GM12892 (cell line): Measurements from ENCODE around the gene PSEN1.

Source experiments
- POLR2A ChIP-seq: IDR thresholded peaks from 2 replicates; pipeline ENCODE4 v1.6.1; 2011; ENCODE audit warnings: low read depth, low read length, control low read depth
- POLR2AphosphoS5 ChIP-seq: IDR thresholded peaks from 2 replicates; pipeline ENCODE4 v1.6.1; 2011; ENCODE audit warnings: low read depth, low read length, control low read depth

DNA sequence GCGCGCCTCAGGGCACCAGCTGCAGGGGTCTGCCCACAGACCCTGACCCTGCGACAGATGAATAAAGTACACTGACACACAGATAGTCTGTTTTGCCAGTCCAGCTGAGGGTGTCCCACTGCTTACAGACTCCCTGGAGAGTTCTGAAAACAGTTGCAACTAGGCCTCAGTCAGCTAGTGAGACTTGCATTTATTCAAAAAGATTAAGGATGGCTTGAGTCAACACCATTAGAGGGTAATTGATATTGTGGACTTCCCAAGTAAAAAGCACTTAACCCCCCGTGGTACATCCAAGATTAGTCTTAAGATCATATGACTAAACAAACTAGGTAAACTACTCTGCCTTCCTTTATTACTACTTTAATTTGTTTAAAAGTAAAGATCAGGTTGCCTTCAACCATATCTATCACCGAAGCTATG lies 11.1 kb upstream of the PSEN1 start:
- no peak for TF ChIP-seq POLR2A
- TF ChIP-seq POLR2AphosphoS5: no peak
